DND-41 (cell line): ENCODE measurements around the gene UHRF2.

Experiments
- ATAC-seq: fragments of 200-7000 bp; cut with Tn5 transposase; 3 replicates; pipeline ENCODE4 v1.9.1; 2021; ENCODE audit warnings: low read depth; ENCODE audit not compliant: insufficient read depth
- DNase-seq: peaks from one replicate; pipeline ENCODE4 v3.0.0-alpha.2; 2020
- H2AFZ ChIP-seq: 2 replicates; pipeline ENCODE4 v1.6.0; 2012; ENCODE audit warnings: low read depth, low read length
- H3K27ac ChIP-seq: 2 replicates; pipeline ENCODE4 v1.5.1; 2012; ENCODE audit warnings: low read length, inconsistent platforms
- H3K27me3 ChIP-seq: fragments of 200-600 bp; sonication (generic); 2 replicates; pipeline ENCODE4 v1.6.0; 2012; ENCODE audit warnings: low read length, mild to moderate bottlenecking, inconsistent platforms; ENCODE audit not compliant: insufficient read depth, poor library complexity
- H3K36me3 ChIP-seq: 2 replicates; pipeline ENCODE4 v1.5.1; 2012; ENCODE audit warnings: low read length, inconsistent platforms; ENCODE audit not compliant: insufficient read depth
- H3K4me1 ChIP-seq: 2 replicates; pipeline ENCODE4 v1.5.1; 2012; ENCODE audit warnings: mild to moderate bottlenecking, low read length; ENCODE audit not compliant: insufficient read depth
- H3K4me2 ChIP-seq: 2 replicates; pipeline ENCODE4 v1.6.0; 2012; ENCODE audit warnings: mild to moderate bottlenecking, moderate library complexity, low read length, inconsistent platforms; ENCODE audit not compliant: insufficient read depth
- H3K4me3 ChIP-seq, 2 experiments: fragments of 200-600 bp in 1 of 2; shearing (Covaris generic) in 1 of 2; 2 replicates each; pipeline ENCODE4 v1.5.1; 2012 to 2016; ENCODE audit warnings: inconsistent platforms in 2 of 2, low read length in 2 of 2, mild to moderate bottlenecking in 2 of 2, low read depth in 1 of 2, moderate library complexity in 1 of 2
- H3K79me2 ChIP-seq: 2 replicates; pipeline ENCODE4 v1.6.0; 2012; ENCODE audit warnings: low read length, inconsistent platforms; ENCODE audit not compliant: insufficient read depth
- H3K9ac ChIP-seq: 2 replicates; pipeline ENCODE4 v1.6.0; 2012; ENCODE audit warnings: low read depth, mild to moderate bottlenecking, inconsistent platforms, low read length, moderate library complexity
- H3K9me3 ChIP-seq: 2 replicates; pipeline ENCODE4 v1.5.1; 2012; ENCODE audit warnings: low read length, moderate library complexity, mild to moderate bottlenecking, inconsistent platforms; ENCODE audit not compliant: insufficient read depth, severe bottlenecking
- H4K20me1 ChIP-seq: 2 replicates; pipeline ENCODE4 v1.6.0; 2012; ENCODE audit warnings: low read length; ENCODE audit not compliant: insufficient read depth
- EZH2 ChIP-seq: IDR thresholded peaks from 3 replicates; pipeline ENCODE4 v1.6.1; 2012; ENCODE audit warnings: borderline replicate concordance, low read depth, mild to moderate bottlenecking, moderate library complexity, low read length, inconsistent platforms; ENCODE audit not compliant: severe bottlenecking
- TF ChIP-seq, protein P1 (sequence below): IDR thresholded peaks from 2 replicates; pipeline ENCODE4 v1.5.1; 2012; ENCODE audit warnings: borderline replicate concordance, low read length, moderate library complexity, mild to moderate bottlenecking; ENCODE audit not compliant: poor library complexity, severe bottlenecking; ENCODE audit errors: extremely low read depth

Gene UHRF2

DNA sequence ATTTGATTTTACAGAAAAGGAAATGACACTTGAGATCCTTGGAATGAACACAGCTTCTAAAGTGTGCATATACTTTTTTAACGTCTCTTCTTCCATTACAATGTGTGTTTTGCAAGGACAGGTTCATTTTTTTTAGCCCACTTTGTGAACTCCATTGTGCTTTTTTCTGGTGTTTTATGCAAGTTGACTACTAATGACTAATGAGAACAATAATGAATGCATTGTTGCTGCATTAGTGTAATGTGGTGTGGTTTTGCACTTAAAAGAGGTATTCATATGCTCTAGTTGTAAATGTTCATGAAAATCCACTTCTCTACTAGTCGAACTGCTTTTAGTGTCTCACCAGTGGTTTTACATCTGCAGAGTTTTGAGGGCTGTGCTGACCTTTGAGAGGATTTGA, 93.6 kb downstream of the UHRF2 start:
- Histone ChIP-seq H3K9me3 (no peaks in the 10 kb centered on the region), H4K20me1 (peaks cover 3% of the 10 kb centered on the region; the same call in 1 of the 2 replicates), H2AFZ (no peak overlapping the region), H3K27ac (no peak overlapping the region), H3K79me2 (no peaks in the 10 kb centered on the region), H3K36me3 (peaks cover 54% of the 10 kb centered on the region), H3K27me3 (no peaks in the 10 kb centered on the region), H3K4me2 (no peak overlapping the region), H3K4me1 (no peaks in the 10 kb centered on the region), H3K9ac (no peak overlapping the region), H3K4me3 (no peak overlapping the region)
- no peak for ATAC-seq
- no peak for TF ChIP-seq EZH2
- TF ChIP-seq, protein P1, sequence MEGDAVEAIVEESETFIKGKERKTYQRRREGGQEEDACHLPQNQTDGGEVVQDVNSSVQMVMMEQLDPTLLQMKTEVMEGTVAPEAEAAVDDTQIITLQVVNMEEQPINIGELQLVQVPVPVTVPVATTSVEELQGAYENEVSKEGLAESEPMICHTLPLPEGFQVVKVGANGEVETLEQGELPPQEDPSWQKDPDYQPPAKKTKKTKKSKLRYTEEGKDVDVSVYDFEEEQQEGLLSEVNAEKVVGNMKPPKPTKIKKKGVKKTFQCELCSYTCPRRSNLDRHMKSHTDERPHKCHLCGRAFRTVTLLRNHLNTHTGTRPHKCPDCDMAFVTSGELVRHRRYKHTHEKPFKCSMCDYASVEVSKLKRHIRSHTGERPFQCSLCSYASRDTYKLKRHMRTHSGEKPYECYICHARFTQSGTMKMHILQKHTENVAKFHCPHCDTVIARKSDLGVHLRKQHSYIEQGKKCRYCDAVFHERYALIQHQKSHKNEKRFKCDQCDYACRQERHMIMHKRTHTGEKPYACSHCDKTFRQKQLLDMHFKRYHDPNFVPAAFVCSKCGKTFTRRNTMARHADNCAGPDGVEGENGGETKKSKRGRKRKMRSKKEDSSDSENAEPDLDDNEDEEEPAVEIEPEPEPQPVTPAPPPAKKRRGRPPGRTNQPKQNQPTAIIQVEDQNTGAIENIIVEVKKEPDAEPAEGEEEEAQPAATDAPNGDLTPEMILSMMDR: no peak
- no peak for DNase-seq

DNA sequence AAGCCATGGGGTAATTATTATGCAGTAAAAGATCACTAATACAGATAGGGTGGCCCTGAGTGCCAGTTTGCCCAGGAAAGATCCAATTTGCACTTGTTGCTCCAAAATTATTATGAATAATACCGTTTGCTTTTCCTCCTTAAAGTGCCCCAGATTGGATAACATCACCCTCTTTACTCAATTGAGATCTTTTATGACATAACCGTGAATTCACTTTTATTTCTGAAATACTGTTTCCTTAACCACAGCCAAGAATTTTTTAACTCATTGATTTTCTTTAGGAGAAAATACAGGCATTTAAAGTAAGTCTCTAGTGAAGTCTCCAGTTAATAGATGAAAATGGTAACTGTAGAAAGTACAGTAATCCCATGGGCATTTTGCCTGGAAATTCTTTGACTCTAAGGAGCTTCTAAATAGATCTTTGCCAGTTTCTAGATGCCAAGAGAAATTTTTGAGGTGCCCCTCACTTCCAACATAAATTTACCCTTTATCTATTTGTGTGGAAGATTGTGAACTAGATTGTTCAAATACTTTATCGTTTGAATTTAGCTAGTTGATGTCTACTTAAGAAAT, 99.2 kb downstream of the UHRF2 start:
- DNase-seq (no peak), ATAC-seq (no peak)
- Histone ChIP-seq H3K9me3 (no peaks in the 10 kb centered on the region), H3K27me3 (no peaks in the 10 kb centered on the region), H3K79me2 (no peaks in the 10 kb centered on the region), H4K20me1 (no peaks in the 10 kb centered on the region), H3K4me3 (no peak overlapping the region), H2AFZ (no peak overlapping the region), H3K4me2 (no peak overlapping the region), H3K9ac (no peak overlapping the region), H3K4me1 (no peaks in the 10 kb centered on the region), H3K27ac (no peak overlapping the region), H3K36me3 (peaks cover 11% of the 10 kb centered on the region; the same call in 1 of the 2 replicates)
- TF ChIP-seq EZH2: no peak
- TF ChIP-seq, protein P1: no peak

DNA sequence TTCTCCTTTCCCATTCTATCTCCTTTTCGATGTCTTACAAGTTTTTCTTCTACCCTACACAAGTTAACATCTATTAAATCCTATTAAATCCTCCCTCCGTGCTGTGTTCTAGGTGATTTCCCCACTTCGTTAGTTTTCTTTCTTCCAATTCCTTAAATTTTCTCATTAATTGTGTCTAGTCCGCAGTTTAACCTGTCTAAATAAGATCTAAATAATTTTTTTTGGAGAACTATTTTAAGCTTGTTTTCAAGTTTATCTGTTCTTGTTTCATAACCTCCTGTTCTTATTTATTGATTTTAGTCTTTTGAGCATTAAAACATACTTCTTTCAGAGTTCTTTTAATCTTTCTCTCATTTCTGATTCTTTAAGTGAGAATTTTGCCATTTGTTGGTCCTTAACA, 109.3 kb downstream of the UHRF2 start:
- Histone ChIP-seq H3K79me2 (no peaks in the 10 kb centered on the region), H3K4me1 (no peaks in the 10 kb centered on the region), H3K9ac (no peak overlapping the region), H3K27me3 (no peaks in the 10 kb centered on the region), H3K4me2 (no peak overlapping the region), H3K4me3 (no peak overlapping the region), H2AFZ (no peak overlapping the region), H3K36me3 (no peaks in the 10 kb centered on the region; the same call in 1 of the 2 replicates), H4K20me1 (no peaks in the 10 kb centered on the region), H3K9me3 (no peaks in the 10 kb centered on the region), H3K27ac (no peak overlapping the region)
- no peak for TF ChIP-seq EZH2
- TF ChIP-seq, protein P1: no peak
- DNase-seq (no peak), ATAC-seq (no peak)
